Measurements from ENCODE around the gene LGR6. TPM values are rescaled to one million over a fixed set of nuclear protein-coding genes. Genes with fewer than 3 reads are reported as not detected.

The LGR6 gene
- total RNA-seq, 4 donors from 2014 or later = 1.6 to 4.9 (median 4.1) TPM

DNA sequence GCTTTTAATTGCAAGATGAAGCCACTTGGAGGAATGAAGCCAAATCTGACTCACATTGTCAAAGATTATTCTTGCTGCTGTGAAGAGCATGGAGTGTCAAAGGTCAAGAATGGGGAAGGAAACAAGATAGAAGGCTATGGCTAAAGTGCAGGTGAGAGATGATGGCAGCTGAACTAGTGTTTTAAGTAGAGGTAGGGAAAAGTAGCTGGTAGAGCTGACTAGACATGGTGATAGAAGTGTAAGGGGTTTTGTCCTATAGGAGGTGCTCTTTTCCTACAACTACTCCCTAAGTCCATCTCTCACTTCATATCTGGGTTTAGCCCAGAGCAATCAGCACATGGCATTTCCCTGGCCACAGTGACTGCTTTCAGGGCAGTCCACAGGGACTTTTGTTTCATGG lies 136.3 kb downstream of the LGR6 start:
- Histone ChIP-seq H3K27me3 (no peaks in the 10 kb centered on the region), H3K36me3 (peaks cover 5% of the 10 kb centered on the region), H3K4me1 (no peaks in the 10 kb centered on the region), H3K9me3 (no peaks in the 10 kb centered on the region), H3K4me3 (no peak overlapping the region), H3K27ac (no peak overlapping the region)
- TF ChIP-seq POLR2A (IDR thresholded peaks at IDR 0.05) (no peak), EP300 (IDR thresholded peaks at IDR 0.05) (no peak), POLR2AphosphoS5 (IDR thresholded peaks at IDR 0.05) (no peak)
- TF ChIP-seq, protein P1, sequence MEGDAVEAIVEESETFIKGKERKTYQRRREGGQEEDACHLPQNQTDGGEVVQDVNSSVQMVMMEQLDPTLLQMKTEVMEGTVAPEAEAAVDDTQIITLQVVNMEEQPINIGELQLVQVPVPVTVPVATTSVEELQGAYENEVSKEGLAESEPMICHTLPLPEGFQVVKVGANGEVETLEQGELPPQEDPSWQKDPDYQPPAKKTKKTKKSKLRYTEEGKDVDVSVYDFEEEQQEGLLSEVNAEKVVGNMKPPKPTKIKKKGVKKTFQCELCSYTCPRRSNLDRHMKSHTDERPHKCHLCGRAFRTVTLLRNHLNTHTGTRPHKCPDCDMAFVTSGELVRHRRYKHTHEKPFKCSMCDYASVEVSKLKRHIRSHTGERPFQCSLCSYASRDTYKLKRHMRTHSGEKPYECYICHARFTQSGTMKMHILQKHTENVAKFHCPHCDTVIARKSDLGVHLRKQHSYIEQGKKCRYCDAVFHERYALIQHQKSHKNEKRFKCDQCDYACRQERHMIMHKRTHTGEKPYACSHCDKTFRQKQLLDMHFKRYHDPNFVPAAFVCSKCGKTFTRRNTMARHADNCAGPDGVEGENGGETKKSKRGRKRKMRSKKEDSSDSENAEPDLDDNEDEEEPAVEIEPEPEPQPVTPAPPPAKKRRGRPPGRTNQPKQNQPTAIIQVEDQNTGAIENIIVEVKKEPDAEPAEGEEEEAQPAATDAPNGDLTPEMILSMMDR (IDR thresholded peaks at IDR 0.05) = no peak
- peak in 1 of 2 donors; percentile 34 for DNase-seq (ENCODE audit: low spot score in 2 of 2)

- H3K4me3 ChIP-seq = no peak overlapping the region
- no peaks in the 10 kb centered on the region for H3K27me3 ChIP-seq
- 74% methylated on average over 4 of the region's 4 CpGs for WGBS
- H3K4me1 ChIP-seq = no peaks in the 10 kb centered on the region
- no peak for DNase-seq (ENCODE audit: low spot score in 2 of 2)
- H3K27ac ChIP-seq = no peak overlapping the region
- TF ChIP-seq POLR2AphosphoS5 (IDR thresholded peaks at IDR 0.05) (no peak), POLR2A (IDR thresholded peaks at IDR 0.05) (no peak), EP300 (IDR thresholded peaks at IDR 0.05) (no peak)
- TF ChIP-seq, protein P1 (IDR thresholded peaks at IDR 0.05) = no peak
- peaks cover 5% of the 10 kb centered on the region for H3K36me3 ChIP-seq
- H3K9me3 ChIP-seq = no peaks in the 10 kb centered on the region
Measured at GRCh38 chr1:202333861-202334260, 140.3 kb downstream of the LGR6 start.

DNA sequence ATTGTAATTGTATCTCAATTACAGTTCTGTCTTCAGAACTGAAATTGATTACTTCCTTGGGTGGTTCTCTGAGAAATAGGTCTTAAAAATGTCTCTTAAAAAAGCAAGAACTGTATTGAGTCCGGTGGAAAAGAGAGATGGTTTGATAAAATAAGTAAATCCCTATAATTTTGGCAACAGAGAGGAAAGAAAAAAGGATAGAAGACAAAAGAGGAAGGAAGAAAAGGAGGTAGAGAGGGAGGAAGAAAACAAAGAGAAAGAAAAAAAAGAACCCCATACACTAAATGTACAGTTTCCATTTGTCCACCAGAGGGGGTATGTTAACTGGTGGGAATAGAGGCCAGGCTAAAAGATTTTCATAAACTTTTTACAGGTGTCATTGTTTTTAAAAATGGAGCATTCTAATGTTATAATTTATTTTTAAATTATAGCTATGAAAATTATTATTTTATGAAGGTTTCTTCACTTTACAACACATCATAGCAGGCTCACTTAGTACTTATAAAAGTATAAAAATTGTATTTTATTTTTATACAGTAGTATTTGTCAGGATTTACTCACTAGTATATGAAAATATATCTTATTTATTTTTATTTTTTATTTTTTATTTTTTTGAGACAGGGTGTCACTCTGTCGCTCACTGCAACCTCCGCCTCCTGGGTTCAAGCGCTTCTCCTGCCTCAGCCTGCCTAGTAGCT lies 150.2 kb downstream of the LGR6 start:
- H3K4me3 ChIP-seq = no peak overlapping the region
- peaks cover 7% of the 10 kb centered on the region for H3K4me1 ChIP-seq
- no peak overlapping the region for H3K27ac ChIP-seq
- H3K36me3 ChIP-seq = no peaks in the 10 kb centered on the region
- no peaks in the 10 kb centered on the region for H3K9me3 ChIP-seq
- DNase-seq (ENCODE audit: low spot score in 2 of 2) = no peak
- TF ChIP-seq POLR2AphosphoS5 (IDR thresholded peaks at IDR 0.05) = no peak
- TF ChIP-seq POLR2A (IDR thresholded peaks at IDR 0.05) = no peak
- TF ChIP-seq EP300 (IDR thresholded peaks at IDR 0.05) = no peak
- TF ChIP-seq, protein P1 (IDR thresholded peaks at IDR 0.05) = peak; percentile 30 to 66
- no peaks in the 10 kb centered on the region for H3K27me3 ChIP-seq
- WGBS = 68% methylated on average over 4 of the region's 4 CpGs

DNA sequence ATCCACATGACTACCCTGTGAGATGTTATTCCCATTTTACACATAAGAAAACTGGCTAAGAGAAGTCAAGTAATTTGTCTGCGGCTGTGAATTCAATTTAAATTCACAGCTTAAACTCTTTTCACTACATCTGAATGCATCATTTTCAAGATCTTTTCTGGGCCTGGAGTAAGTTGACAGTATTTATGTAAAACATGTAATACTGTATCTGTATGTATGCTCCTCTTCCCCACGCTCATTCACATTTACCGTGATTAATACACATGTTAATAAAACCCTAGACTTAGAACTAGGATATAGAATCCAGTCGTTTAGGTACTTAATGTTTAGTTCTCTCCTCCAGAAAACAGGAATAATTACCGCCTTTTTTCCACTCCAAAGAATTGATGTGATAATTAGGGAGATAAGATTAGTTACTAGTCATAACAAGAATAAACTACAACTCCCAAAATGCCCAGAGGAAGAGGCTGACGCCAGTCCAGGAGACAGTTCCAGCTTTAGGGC lies 154.5 kb downstream of the LGR6 start:
- H3K4me1 ChIP-seq = peaks cover 12% of the 10 kb centered on the region

GRCh38 chr1:202348509-202349205 lies 155.1 kb downstream of the LGR6 start, which contains the start of gene PPP1R12B:
PPP1R12B (plus strand) TSS chr1:202348699; CDS start chr1:202348852, 153 bp downstream.
- WGBS = 1% methylated on average over 11 of the region's 60 CpGs

More for the DNA sequence above, 154.5 kb downstream of the LGR6 start:
- TF ChIP-seq EP300 (IDR thresholded peaks at IDR 0.05) = no peak
- WGBS = 47% methylated on average over 6 of the region's 6 CpGs
- Histone ChIP-seq H3K4me3 (peak overlapping the region; percentile 99), H3K9me3 (no peaks in the 10 kb centered on the region), H3K36me3 (no peaks in the 10 kb centered on the region), H3K27ac (no peak overlapping the region), H3K27me3 (no peaks in the 10 kb centered on the region)
- no peak for DNase-seq (ENCODE audit: low spot score in 2 of 2)

More at GRCh38 chr1:202348509-202349205, 155.1 kb downstream of the LGR6 start, which contains the start of gene PPP1R12B:
- peaks cover 12% of the 10 kb centered on the region for H3K4me1 ChIP-seq
- H3K4me3 ChIP-seq = peak within 1 kb of the TSS; percentile 99
- H3K27ac ChIP-seq = peak within 1 kb of the TSS; percentile 90
- peak in 2 of 3 donors; percentile 61 to 76 for TF ChIP-seq POLR2AphosphoS5 (IDR thresholded peaks at IDR 0.05)
- TF ChIP-seq POLR2A (IDR thresholded peaks at IDR 0.05) = peak in 1 of 2 donors; percentile 45
- TF ChIP-seq, protein P1 (IDR thresholded peaks at IDR 0.05) = no peak
- TF ChIP-seq EP300 (IDR thresholded peaks at IDR 0.05) = no peak
- peak; percentile 99 for DNase-seq (ENCODE audit: low spot score in 2 of 2)
- H3K36me3 ChIP-seq = no peaks in the 10 kb centered on the region
- H3K27me3 ChIP-seq = no peaks in the 10 kb centered on the region
- no peaks in the 10 kb centered on the region for H3K9me3 ChIP-seq

All from suprapubic skin (tissue), 4 donors.